Ureter (tissue), 1 donor: ENCODE data around the gene PCDHB13. TPM values are rescaled to one million over a fixed set of nuclear protein-coding genes. Genes with fewer than 3 reads are reported as not detected.
"Not testable (repeated sequence)": the region's sequence is repeated elsewhere in the genome, so short reads cannot be mapped to it uniquely, and the experiment has no call there.

Experiments
- DNase-seq: peaks from one replicate; pipeline ENCODE4 v3.0.0-alpha.2; 2020; ENCODE audit warnings: low spot score
- total RNA-seq: library from RNA; stranded (reverse); gene quantifications from one replicate; pipeline ENCODE4 v1.2.4, GENCODE V29; 2023
- donor health status: DM: yes; HTN: yes; CAD: no.

The PCDHB13 gene
- total RNA-seq, result 6.2 TPM

DNA sequence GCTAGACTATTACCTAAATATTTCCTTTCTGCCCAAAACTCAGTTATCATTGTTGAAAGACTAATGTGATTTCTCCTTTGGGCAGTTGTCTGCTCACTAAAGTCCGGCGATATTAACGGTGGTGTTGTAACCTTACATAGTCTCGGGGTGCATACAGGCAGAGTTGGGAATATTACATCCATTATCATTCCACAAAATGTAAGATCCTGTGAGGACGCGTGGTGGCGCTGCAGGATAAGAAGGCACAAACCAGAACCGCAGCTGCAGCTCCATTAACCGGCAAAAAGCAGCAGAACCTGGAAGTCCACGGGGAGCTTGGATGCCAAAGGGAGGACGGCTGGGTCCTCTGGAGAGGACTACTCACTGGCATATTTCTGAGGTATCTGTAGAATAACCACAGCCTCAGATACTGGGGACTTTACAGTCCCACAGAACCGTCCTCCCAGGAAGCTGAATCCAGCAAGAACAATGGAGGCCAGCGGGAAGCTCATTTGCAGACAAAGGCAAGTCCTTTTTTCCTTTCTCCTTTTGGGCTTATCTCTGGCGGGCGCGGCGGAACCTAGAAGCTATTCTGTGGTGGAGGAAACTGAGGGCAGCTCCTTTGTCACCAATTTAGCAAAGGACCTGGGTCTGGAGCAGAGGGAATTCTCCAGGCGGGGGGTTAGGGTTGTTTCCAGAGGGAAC lies at the start of gene PCDHB13:
TSS of gene PCDHB13 (plus strand) at position 264 of the 684 bp plus-strand sequence. CDS start at position 469, 205 bp downstream.
- DNase-seq, result not testable (repeated sequence)

GRCh38 chr5:141172381-141173204 lies 41.1 kb upstream of the PCDHB13 start, which contains the start of gene PCDHB7:
PCDHB7 (plus strand) TSS chr5:141172644; CDS start chr5:141172836, 192 bp downstream.
- no peak for DNase-seq

- DNase-seq, result not testable (repeated sequence)
Measured at GRCh38 chr5:141174291-141175104, 39.2 kb upstream of the PCDHB13 start.

- DNase-seq, result no peak
Measured at GRCh38 chr5:141175933-141176332, 37.8 kb upstream of the PCDHB13 start.

DNA sequence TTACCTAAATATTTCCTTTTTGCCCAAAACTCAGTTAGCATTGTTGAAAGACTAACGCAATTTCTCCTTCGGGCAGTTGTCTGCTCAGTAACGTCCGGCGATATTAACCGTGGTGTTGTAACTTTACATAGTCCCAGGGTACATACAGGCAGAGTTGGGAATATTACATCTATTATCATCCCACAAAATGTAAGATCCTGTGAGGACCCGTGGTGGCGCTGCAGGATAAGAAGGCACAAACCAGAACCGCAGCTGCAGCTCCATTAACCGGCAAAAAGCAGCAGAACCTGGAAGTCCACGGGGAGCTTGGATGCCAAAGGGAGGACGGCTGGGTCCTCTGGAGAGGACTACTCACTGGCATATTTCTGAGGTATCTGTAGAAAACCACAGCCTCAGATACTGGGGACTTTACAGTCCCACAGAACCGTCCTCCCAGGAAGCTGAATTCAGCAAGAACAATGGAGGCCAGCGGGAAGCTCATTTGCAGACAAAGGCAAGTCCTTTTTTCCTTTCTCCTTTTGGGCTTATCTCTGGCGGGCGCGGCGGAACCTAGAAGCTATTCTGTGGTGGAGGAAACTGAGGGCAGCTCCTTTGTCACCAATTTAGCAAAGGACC lies 36.0 kb upstream of the PCDHB13 start, which contains the start of gene PCDHB8:
TSS of gene PCDHB8 (plus strand) at position 214 of the 615 bp plus-strand sequence. CDS start at position 459, 245 bp downstream.
- DNase-seq, result not testable (repeated sequence)

GRCh38 chr5:141179371-141179770 lies 34.3 kb upstream of the PCDHB13 start:
- DNase-seq, result not testable (repeated sequence)

- DNase-seq, result not testable (repeated sequence)
Measured at GRCh38 chr5:141179876-141180275, 33.8 kb upstream of the PCDHB13 start.

DNA sequence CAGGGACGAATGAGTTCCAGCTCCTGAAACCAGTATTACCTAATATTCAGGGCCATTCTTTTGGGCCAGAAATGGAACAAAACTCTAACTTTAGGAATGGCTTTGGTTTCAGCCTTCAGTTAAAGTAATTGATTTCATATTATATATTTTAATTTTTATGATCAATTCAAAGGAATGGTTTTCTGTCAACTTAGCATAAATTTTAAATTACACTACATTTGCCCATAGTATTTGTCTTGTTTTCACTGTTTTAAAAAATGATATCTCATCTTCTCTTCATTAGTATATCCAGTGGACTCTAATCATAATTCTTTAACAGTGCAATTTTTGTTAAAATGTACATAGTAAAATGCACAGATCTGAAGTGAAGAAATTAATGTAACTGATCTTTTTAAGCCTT lies 33.4 kb upstream of the PCDHB13 start:
- DNase-seq, result no peak

DNA sequence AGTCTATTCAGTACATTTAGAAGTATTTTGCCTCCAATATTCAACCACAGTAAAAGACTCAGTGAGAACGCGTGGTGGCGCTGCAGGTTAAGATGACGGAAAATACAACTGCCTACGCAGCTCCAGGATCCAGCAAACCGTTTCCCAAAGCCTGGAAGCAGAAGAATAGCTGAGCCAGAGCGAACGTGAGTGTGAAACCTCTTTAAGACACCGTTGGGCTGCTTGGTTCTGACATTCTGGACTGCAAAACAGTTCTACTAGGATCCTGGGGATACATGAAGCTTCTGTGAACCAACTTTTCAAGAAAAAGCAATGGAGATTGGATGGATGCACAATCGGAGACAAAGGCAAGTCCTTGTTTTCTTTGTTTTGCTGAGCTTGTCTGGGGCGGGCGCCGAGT lies 31.5 kb upstream of the PCDHB13 start, which contains the start of gene PCDHB16:
TSS of gene PCDHB16 (plus strand) at position 140 of the 400 bp plus-strand sequence. CDS start at position 313, 173 bp downstream.
- no peak for DNase-seq

GRCh38 chr5:141184117-141184855 lies 29.4 kb upstream of the PCDHB13 start:
- DNase-seq, result not testable (repeated sequence)

- DNase-seq, result no peak
Measured at GRCh38 chr5:141186897-141187512, 26.7 kb upstream of the PCDHB13 start, which contains the start of gene PCDHB9. PCDHB9 (plus strand) TSS chr5:141187161; CDS start chr5:141187319, 158 bp downstream.

DNA sequence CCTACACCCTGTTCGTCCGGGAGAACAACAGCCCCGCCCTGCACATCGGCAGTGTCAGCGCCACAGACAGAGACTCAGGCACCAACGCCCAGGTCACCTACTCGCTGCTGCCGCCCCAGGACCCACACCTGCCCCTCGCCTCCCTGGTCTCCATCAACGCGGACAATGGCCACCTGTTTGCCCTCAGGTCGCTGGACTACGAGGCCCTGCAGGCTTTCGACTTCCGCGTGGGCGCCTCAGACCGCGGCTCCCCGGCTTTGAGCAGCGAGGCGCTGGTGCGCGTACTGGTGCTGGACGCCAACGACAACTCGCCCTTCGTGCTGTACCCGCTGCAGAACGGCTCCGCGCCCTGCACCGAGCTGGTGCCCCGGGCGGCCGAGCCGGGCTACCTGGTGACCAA lies 25.0 kb upstream of the PCDHB13 start:
- DNase-seq, result not testable (repeated sequence)

DNA sequence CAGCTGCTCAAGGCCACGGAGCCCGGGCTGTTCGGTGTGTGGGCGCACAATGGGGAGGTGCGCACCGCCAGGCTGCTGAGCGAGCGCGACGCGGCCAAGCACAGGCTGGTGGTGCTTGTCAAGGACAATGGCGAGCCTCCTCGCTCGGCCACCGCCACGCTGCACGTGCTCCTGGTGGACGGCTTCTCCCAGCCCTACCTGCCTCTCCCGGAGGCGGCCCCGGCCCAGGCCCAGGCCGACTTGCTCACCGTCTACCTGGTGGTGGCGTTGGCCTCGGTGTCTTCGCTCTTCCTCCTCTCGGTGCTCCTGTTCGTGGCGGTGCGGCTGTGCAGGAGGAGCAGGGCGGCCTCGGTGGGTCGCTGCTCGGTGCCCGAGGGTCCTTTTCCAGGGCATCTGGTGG lies 24.6 kb upstream of the PCDHB13 start:
- not testable (repeated sequence) for DNase-seq

- DNase-seq, result no peak
Measured at GRCh38 chr5:141192110-141192725, 21.5 kb upstream of the PCDHB13 start, which contains the start of gene PCDHB10. PCDHB10 (plus strand) TSS chr5:141192353; CDS start chr5:141192553, 200 bp downstream.

DNA sequence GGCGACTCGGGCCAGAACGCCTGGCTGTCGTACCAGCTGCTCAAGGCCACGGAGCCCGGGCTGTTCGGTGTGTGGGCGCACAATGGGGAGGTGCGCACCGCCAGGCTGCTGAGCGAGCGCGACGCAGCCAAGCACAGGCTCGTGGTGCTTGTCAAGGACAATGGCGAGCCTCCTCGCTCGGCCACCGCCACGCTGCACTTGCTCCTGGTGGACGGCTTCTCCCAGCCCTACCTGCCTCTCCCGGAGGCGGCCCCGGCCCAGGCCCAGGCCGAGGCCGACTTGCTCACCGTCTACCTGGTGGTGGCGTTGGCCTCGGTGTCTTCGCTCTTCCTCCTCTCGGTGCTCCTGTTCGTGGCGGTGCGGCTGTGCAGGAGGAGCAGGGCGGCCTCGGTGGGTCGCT lies 19.4 kb upstream of the PCDHB13 start:
- not testable (repeated sequence) for DNase-seq

DNA sequence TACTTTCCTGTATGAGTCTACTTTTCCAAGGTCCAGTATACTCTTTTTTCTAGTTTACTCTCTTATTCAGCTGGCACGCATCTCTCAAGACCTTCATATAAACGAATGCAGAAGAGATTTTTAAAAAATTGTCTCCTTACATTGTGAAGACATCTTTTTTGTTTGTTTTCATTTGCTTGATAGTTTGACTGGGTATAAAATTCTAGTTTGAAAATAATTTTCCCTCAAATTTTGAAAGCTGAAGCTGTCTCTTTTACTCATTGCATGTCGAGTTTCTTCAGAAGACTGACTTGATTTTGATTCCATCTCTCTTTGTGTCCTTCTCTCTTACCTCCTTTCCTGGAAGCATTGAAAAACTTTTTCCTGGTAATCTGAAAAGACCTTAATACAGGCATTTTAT lies 17.4 kb upstream of the PCDHB13 start:
- DNase-seq, result no peak

GRCh38 chr5:141199359-141200235 lies 14.1 kb upstream of the PCDHB13 start, which contains the start of gene PCDHB11:
PCDHB11 (plus strand) TSS chr5:141199627; CDS start chr5:141199775, 148 bp downstream.
- no peak for DNase-seq

DNA sequence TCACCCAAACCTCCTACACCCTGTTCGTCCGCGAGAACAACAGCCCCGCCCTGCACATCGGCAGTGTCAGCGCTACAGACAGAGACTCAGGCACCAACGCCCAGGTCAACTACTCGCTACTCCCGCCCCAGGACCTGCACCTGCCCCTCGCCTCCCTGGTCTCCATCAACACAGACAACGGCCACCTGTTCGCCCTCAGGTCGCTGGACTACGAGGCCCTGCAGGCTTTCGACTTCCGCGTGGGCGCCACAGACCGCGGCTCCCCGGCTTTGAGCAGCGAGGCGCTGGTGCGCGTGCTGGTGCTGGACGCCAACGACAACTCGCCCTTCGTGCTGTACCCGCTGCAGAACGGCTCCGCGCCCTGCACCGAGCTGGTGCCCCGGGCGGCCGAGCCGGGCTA lies 12.6 kb upstream of the PCDHB13 start:
- DNase-seq, result not testable (repeated sequence)
